Lower leg skin (tissue), 4 donors: Measurements from ENCODE around the gene APPBP2. TPM values are rescaled to one million over a fixed set of nuclear protein-coding genes. Genes with fewer than 3 reads are reported as not detected.
"Not testable (repeated sequence)": the region's sequence is repeated elsewhere in the genome, so short reads cannot be mapped to it uniquely, and the experiment has no call there.

Experiments used
- DNase-seq, 2 donors: peaks; one replicate each; pipeline ENCODE4 v3.0.0-alpha.2; 2019; ENCODE audit warnings: low spot score in 2 of 2
- H3K4me3 ChIP-seq: fragments of 200-600 bp; sonication (generic); 2 replicates; pipeline ENCODE4 v1.5.1; 2017; ENCODE audit warnings: mild to moderate bottlenecking, low read depth; ENCODE audit not compliant: poor library complexity, severe bottlenecking
- POLR2A ChIP-seq, 2 donors: fragments of 450-650 bp; IDR thresholded peaks; one replicate each; pipeline ENCODE4 v1.6.1; 2016 to 2017; ENCODE audit warnings: antibody characterized with exemption in 2 of 2, mild to moderate bottlenecking in 1 of 2, moderate library complexity in 1 of 2
- WGBS, 2 donors: methylation state at CpG; one replicate each; pipeline ENCODE4 v1.1.5; 2018; 5-methylcytosine and 5-hydroxymethylcytosine counted together
- intact Hi-C: fragments of 100-400 bp; cut with DNase I; formaldehyde crosslinking; loops from one replicate; pipeline ENCODE4 v1.15.0; 2023; ENCODE audit warnings: low total_unique reads
- total RNA-seq, 4 donors: library from RNA; depleted of rRNA; stranded (reverse); fragments of >200 nt; gene quantifications; one replicate each; pipeline ENCODE4 v1.1.0, GENCODE V29; 2016
- TF ChIP-seq, protein P1 (sequence below), 3 donors: fragments of 450-650 bp; IDR thresholded peaks; one replicate each; pipeline ENCODE4 v1.5.1; 2016; ENCODE audit warnings: antibody characterized with exemption in 3 of 3, mild to moderate bottlenecking in 3 of 3, moderate library complexity in 2 of 3

The APPBP2 gene
- total RNA-seq, 4 donors from 2014 or later: 14.8 to 21.6 (median 17.1) TPM

DNA sequence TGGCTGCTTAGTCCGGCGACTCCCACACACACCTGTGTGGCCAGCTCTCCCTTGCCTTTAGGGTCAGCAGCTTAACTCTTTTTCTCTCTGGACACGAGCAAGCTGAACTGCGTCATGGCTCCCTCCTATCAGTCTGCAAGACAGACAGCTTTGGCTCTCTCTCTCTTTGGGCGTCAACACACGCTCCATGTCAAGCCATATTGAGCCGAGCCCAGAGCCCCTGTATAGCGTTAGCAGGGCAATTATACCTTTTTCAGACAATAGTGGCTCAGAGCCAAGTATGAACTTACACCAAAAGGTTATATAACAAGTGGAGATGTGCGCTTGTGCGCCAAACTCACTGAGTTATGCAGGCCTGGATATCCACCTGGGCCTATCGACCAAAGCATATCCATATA, 34.8 kb upstream of the APPBP2 start:
- WGBS, 2 donors: 87 to 88% methylated on average over 11 of the region's 11 CpGs
- TF ChIP-seq, protein P1, sequence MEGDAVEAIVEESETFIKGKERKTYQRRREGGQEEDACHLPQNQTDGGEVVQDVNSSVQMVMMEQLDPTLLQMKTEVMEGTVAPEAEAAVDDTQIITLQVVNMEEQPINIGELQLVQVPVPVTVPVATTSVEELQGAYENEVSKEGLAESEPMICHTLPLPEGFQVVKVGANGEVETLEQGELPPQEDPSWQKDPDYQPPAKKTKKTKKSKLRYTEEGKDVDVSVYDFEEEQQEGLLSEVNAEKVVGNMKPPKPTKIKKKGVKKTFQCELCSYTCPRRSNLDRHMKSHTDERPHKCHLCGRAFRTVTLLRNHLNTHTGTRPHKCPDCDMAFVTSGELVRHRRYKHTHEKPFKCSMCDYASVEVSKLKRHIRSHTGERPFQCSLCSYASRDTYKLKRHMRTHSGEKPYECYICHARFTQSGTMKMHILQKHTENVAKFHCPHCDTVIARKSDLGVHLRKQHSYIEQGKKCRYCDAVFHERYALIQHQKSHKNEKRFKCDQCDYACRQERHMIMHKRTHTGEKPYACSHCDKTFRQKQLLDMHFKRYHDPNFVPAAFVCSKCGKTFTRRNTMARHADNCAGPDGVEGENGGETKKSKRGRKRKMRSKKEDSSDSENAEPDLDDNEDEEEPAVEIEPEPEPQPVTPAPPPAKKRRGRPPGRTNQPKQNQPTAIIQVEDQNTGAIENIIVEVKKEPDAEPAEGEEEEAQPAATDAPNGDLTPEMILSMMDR (IDR thresholded peaks at IDR 0.05): no peak
- no peak for TF ChIP-seq POLR2A (IDR thresholded peaks at IDR 0.05)
- H3K4me3 ChIP-seq: no peak overlapping the region

DNA sequence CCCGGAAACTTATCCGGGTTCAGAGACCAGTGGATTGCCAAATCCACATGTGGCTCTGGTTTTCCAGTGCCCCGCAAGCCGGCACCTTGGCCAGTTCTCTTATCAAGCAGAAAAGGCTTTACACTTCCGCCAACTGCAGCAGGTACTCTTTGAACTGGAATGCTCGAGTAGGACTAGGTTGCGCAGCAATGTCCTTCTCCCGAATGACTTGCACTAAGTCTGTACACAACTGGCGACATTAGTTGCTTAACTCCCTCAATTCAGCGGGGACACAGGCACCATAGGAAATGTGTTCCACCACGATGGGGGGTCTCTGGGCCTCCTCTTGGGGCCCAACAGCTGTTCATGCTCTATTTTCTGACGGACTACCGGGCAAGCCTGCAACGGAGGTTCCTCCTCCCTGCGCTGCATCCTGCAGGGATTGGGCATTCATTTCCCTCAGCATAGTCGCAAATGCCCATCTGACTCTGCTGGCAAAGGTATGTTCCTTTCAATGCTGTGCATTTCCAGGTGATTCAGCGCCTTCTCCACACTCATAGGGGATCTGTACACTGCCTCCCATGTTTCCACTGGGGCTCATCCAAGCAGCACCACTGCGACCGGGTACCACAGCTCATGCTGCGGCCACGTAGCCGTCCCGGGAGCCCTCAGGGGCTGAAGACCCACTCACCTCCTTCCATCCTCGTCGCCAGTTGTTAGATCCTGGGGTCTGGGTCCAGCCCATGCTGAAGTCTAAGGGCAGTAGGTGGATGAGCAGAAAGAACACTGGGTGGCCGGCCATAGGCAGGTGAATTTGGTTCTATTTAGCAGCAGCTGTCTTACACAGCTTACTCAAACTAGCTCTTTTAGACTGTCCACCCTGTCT, 34.2 kb upstream of the APPBP2 start:
- intact Hi-C loops: no loop called here
- 91 to 93% methylated on average over 22 to 26 of the region's 26 CpGs for WGBS, 2 donors
- TF ChIP-seq, protein P1 (IDR thresholded peaks at IDR 0.05): no peak
- no peak for TF ChIP-seq POLR2A (IDR thresholded peaks at IDR 0.05)
- no peak for DNase-seq
- no peak overlapping the region for H3K4me3 ChIP-seq

More for the DNA sequence above, 34.8 kb upstream of the APPBP2 start:
- intact Hi-C loops: no loop called here
- no peak for DNase-seq

DNA sequence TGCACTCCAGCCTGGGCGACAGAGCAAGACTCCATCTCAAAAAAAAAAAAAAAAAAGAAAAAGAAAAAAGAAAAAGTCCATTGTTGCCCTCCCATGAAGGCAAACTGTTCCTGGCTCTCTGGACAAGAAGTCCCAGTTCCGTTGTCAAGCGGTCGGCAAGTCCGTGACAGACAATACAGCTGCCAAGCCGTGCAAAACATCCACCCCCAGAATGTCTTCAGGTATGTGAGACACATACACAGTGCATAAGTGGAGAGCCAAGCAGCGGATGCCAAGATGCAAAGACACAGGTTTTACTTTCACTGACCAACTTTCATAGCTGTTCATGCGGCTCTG, 33.6 kb upstream of the APPBP2 start:
- 92 to 94% methylated on average over 8 of the region's 8 CpGs for WGBS, 2 donors
- no peak overlapping the region for H3K4me3 ChIP-seq
- intact Hi-C loops: no loop called here
- TF ChIP-seq POLR2A (IDR thresholded peaks at IDR 0.05): no peak
- TF ChIP-seq, protein P1 (IDR thresholded peaks at IDR 0.05): no peak
- DNase-seq: no peak

DNA sequence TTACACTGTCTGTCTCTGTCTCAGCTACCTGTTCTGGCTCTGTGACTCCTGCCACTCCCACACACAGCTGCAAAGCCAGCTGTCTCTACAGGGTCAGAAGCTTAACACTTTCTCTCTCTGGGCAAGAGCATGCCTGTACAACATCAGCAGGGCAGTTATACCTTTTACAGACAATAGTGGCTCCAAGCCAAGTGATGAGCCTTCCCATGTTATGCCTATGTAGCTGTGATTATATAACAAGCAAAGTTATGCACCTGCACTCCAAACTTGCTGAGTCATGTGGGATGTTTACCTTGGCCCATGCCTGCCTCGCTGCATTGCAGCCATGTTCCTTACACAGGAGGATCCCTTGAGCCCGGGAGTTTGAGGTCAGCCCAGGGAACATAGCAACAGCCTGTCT, 31.8 kb upstream of the APPBP2 start:
- TF ChIP-seq, protein P1 (IDR thresholded peaks at IDR 0.05): no peak
- no peak for TF ChIP-seq POLR2A (IDR thresholded peaks at IDR 0.05)
- intact Hi-C loops: no loop called here
- no peak for DNase-seq
- WGBS, 2 donors: 86 to 100% methylated on average over 2 of the region's 2 CpGs
- no peak overlapping the region for H3K4me3 ChIP-seq

DNA sequence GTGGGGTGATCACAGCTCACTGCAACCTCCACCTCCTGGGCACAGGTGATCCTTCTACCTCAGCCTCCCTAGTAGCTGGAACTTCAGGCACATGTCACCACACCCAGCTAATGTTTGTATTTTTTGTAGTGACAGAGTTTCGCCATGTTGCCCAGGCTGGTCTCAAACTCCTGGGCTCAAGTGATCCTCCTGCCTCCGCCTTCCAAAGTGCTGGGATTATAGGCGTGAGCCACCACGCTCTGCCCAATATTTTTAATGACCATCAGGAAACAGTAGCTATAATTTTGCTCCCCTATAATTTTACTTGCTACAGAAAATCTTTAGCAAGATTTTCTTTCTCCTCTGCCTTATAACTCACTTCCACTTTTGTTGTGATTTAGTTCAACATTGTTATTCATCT, 29.7 kb upstream of the APPBP2 start:
- intact Hi-C loops: no loop called here
- no peak overlapping the region for H3K4me3 ChIP-seq
- DNase-seq: no peak
- 97% methylated on average over 4 of the region's 4 CpGs for WGBS, 2 donors
- TF ChIP-seq POLR2A (IDR thresholded peaks at IDR 0.05): no peak
- TF ChIP-seq, protein P1 (IDR thresholded peaks at IDR 0.05): no peak

DNA sequence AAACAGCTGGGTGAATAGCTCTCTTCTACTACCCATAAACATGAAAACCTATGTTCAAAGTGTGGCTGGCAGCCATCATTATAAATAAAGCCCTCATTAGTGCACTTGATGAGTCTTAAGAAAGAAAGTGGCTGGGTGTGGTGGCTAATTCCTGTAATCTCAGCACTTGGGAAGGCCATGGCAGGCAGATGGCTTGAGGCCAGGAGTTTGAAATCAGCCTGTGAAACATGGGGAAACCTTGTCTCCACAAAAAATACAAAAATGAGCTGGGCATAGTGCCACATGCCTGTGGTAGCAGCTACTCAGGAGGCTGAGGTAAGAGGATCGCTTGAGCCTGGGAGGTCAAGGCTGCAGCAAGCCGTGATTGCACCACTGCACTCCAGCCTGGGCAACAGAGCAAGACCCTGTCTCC, 28.3 kb upstream of the APPBP2 start:
- WGBS, 2 donors: 70 to 75% methylated on average over 2 of the region's 2 CpGs
- TF ChIP-seq POLR2A (IDR thresholded peaks at IDR 0.05): no peak
- TF ChIP-seq, protein P1 (IDR thresholded peaks at IDR 0.05): no peak
- intact Hi-C loops: no loop called here
- H3K4me3 ChIP-seq: no peak overlapping the region
- no peak for DNase-seq

DNA sequence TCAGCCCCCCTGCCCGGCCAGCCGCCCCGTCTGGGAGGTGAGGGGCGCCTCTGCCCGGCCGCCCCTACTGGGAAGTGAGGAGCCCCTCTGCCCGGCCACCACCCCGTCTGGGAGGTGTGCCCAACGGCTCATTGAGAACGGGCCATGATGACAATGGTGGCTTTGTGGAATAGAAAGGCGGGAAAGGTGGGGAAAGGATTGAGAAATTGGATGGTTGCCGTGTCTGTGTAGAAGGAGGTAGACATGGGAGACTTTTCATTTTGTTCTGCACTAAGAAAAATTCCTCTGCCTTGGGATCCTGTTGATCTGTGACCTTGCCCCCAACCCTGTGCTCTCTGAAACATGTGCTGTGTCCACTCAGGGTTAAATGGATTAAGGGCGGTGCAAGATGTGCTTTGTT, 26.2 kb upstream of the APPBP2 start:
- DNase-seq, intact Hi-C loops, H3K4me3 ChIP-seq: not testable (repeated sequence)
- WGBS, 2 donors: 93 to 96% methylated on average over 9 to 10 of the region's 13 CpGs
